KG1 (cell line): ENCODE data around the gene ZNF892.
"Not testable (repeated sequence)": the region's sequence is repeated elsewhere in the genome, so short reads cannot be mapped to it uniquely, and the experiment has no call there.

Experiments used
- DNase-seq: peaks from one replicate; lab custom pipeline; 2025; lab: John Stamatoyannopoulos, UW

Gene ZNF892

DNA sequence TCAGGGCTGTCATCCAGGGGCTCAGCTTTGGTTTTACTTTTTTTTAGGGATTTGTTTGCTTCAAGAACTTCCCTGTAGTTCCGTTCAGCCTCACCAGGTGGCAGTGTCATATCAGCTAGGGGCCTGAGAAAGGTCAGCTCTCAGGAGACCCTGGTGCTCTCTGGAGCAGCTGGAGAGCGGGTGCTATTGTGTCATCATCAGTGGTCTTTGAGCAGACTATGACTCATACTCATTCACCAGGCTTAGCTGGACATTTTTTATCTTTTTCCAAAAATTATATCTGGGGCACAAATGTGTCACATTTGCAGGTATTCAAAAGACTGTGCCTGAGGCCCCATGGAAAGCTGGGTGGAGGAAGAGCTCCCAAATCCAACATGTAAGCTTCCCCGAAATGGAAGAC, 24.4 kb downstream of the ZNF892 start:
- peak; percentile 23 for DNase-seq

DNA sequence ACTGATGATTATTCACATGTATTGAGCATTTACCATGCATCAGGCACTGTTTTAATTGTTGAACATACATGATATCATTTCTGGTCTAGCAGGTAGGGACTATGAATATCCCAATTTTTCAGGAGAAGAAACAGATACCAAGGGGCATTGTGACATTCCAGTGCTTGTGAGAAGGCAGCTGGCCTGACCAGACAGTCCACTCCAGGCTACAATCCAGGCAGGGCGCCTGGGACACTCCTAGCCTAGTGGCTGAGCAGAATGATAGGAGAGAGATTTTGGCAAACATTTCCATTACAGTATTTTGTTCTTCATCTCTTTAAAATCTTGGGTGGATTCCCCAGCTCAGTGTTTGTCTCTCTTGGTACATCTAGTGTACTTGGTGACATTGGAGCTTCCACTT, 24.9 kb downstream of the ZNF892 start:
- no peak for DNase-seq

DNA sequence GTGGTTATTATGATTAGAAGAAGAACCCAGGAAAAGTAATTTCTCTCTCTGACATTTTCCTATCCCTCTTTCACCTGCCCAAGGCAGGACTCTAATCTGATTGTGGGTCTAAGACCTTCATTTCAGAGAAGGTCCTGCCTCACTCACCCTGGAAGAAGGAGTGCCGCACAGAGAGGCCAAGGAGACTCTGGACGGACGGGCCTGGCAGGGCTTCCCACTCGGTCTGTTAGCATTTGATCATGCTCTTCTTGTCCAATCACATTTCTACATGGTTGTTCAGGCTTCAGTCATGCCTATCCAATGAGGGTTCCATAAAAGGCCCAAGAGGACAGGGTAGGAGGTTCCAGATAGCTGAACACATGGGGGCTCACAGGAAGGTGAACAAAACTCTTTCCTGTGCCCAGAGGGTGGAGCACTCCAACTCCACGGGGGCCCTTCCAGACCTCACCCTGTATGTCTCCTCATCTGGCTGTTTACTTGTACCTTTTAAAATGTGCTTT, 27.0 kb downstream of the ZNF892 start:
- no peak for DNase-seq

DNA sequence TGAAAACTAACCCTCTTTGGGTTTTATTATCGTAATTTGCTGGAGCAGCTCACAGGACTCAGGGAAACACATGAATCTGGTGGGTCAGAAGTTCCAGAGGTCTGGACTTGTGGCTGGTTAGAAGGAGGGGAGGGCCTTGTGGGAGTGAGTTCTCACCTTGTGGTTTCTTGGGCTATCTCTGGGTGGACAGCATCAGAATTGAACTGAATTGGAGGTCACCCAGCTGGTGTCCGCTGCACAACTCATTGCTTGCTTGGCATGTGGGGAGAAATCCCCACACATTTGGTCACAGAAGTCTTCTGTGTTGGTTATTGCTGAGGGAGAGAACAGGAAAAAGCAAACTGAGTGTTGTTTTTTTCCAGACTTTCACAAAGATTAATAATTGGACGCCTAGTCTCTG, 27.5 kb downstream of the ZNF892 start:
- no peak for DNase-seq

DNA sequence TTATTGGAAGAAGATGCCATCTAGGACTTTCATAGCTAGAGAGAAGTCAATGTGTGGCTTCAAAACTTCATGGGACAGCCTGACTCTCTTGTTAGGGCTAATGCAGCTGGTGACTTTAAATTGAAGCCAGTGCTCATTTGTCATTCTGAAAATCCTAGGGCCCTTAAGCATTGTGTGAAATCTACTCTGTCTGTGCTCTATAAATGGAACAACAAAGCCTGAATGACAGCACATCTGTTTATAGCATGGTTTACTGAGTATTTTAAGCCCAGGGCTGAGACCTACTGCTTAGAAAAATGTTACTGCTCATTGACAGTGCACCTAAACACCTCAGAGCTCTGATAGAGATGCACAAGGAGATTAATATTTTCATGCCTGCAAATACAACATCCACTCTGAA, 30.8 kb downstream of the ZNF892 start:
- no peak for DNase-seq

DNA sequence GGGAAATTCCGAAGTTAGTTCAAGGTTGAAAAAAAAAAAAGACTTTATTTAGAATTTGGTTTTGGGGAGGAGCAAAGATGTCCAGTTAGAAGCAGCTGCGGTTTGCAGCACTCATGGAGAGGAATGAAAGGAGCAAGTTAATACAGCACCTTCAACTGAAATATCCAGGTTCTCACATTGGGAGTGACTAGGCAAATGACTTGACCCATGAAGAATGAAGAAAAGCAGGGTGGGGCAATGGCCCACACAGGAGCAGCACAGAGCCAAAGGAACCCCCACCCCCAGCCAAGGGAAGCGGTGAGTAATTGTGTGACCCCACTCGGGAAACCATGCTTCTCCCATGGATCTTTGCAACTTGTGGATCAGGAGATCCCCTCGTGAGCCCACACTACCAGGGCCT, 32.8 kb downstream of the ZNF892 start:
- DNase-seq, result no peak

DNA sequence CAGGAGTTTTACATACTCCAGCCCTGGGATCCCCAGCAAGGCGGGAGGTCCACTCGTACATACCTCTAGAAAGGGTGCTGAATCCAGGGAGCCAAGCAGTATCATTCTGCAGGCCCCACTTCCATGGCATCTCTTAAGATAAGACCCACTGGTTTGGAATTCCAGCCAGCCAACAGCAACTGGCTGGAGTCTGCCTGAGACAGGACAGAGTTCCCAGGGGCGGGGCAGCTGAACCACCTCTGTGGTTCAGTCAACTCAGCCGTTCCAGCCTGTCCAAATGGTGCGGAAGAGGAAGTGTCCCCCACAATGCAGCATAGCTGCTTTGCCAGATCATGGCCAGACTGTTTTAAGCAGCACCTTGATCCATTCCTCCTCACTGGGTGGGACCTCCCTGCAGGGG, 33.2 kb downstream of the ZNF892 start:
- no peak for DNase-seq

DNA sequence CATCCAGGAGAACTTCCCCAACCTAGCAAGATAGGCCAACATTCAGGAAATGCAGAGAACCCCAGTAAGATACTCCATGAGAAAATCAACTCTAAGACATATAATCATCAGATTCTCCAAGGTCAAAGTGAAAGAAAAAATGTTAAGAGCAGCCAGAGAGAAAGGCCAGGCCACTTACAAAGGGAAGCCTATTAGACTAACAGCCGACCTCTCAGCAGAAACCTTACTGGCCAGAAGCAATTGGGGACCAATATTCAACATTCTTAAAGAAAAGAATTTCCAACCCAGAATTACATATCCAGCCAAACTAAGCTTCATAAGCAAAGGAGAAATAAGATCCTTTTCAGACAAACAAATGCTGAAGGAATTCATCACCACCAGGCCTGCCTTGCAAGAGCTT, 34.8 kb downstream of the ZNF892 start:
- DNase-seq, result not testable (repeated sequence)
